ENCODE results near the gene MINDY3.
"Not testable (repeated sequence)": the region's sequence is repeated elsewhere in the genome, so short reads cannot be mapped to it uniquely, and the experiment has no call there.

Gene MINDY3

GRCh38 chr10:15859906-15860691, at the start of gene MINDY3:
MINDY3 (minus strand) TSS chr10:15860507; CDS start chr10:15860299, 208 bp downstream.
- DNase-seq: peak; percentile 85

DNA sequence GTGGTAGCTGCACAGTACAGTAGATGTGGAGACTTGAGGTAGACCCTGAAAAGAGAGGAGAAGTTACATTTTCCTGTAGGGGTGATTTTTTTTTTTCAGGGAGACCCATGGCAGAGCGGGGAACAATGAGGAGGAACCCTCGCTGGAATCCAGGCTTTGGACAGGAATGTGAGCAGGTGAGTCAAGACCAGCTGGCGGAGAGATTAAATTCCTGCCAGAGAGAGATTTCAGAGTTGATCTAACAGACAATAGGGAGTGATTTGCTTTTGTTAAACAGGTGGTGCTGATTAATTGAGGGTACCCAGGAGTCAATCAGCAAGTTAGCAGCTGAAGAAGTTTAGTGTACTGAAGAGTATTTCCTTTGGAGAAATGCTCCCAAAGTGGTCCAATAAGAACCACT, 41.6 kb upstream of the MINDY3 start:
- no peak for DNase-seq

DNA sequence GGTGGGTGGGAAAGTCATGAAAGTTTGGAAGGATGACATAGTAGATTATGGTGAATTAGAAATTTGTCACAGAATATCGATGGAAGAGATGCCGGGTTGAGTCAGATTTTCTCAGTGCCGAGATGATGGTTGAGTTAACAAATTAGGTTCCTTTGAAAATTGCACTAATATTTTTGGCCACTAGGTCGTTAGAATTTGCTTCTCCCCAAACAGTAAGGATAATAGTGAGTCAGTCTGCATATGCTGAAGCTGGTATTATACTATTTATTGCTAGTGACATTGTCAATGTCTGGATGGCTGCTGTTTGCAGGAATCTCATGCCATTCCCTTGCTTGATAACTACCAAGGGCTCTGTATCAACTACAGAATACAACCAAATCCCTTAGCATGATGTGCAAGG, 37.7 kb upstream of the MINDY3 start:
- no peak for DNase-seq

DNA sequence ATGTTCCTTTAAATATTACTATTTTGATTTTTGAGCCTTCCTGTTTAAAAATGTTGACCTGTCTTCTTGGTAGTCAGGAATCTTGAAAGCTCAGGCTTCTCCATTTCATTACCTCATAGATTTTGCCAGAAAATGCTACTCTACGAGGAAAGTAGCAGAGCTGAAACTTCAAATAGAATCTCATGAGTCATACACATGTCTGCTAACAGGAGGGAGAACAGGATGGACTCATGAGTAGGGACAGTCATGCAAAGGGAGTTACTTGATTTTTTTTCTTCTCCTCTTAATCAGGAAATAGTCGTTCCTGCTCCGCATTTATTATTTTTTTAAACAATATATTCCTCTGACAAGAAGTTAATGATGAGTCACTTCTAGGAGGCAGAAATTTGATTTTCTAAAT, 37.0 kb upstream of the MINDY3 start:
- no peak for DNase-seq

DNA sequence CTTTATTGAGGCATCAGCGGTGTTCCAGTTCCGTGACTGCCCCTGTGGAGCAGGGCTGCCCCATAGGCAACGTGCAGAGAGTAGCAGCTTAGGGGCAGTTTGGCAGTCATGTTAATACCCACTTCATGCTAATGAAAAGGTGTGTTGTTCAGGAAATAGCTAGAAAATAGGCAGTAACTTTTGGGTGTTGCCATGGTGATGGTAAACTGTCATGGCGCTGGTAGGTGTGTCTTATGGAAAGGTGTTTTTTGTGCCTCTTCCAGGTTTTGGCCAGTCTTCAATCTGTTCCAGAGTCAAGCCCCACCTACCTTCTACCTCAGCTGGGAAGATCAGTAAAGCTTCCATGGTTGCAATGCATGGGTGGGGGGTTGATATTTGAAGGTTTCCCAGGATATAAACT, 36.3 kb upstream of the MINDY3 start:
- DNase-seq: no peak

DNA sequence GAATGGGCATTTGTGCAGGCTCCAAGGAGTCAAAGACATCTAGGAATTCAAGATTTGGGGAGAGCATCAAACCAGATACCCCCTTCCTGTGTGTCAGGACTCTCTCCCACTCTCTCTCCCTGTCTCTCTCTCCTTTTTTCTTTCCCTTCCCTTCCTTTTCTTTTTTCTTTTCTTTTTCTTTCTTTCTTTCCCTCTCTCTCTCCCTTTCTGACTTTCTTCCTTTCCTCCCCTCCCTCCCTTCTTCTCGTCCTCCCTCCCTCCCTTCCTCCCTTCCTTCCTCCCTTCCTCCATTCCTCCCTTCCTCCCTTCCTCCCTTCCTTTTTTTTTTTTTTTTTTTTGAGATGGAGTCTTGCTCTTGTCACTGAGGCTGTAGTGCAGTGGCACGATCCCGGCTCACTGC, 24.1 kb upstream of the MINDY3 start:
- no peak for DNase-seq

DNA sequence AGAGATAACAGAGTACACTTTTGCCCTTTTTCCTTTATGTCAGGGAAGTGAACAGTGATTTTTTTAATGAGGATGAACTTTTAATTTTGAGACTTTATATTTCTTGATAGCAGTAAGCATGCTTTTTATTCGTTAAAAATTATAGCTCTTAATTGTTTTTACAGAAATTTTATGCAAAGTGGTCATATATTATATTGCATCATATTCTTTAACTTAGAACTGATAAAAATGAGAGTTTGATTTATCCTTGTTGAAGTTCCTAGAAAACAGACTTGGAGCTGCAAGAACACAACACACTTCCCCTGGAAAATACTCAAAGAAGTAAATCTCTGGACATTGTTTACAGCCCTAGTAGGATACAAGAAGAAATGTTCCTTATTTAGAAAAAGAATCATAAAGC, 21.2 kb upstream of the MINDY3 start:
- DNase-seq: no peak

DNA sequence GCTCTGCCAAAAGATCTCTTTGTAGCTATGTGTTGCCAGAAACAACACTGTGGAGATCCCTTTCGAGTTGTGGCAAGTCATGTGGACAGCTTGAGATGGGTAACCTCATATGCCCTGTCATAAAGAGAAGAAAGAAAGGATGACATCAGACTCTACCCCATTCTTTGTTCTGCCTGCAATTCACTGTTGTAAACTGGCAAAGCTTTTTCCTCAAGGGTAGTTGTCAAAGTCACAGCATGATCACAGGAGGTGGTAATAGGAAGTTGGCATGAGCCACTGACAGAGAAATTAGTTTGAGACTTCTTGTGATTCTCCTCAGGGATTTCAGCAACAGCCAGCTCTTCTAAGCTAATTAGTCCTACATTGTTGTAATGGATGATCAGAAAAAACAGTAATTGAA, 19.4 kb upstream of the MINDY3 start:
- no peak for DNase-seq

GRCh38 chr10:15879058-15879457, 18.8 kb upstream of the MINDY3 start:
- peak; percentile 47 for DNase-seq

- DNase-seq: no peak
These were observed 17.7 kb upstream of the MINDY3 start for GRCh38 chr10:15877836-15878576.

- not testable (repeated sequence) for DNase-seq
These were observed 16.0 kb upstream of the MINDY3 start for GRCh38 chr10:15876274-15876673.

- DNase-seq: not testable (repeated sequence)
These were observed 12.3 kb upstream of the MINDY3 start for GRCh38 chr10:15872645-15873044.

- no peak for DNase-seq
These were observed 11.5 kb upstream of the MINDY3 start for GRCh38 chr10:15871823-15872222.

DNA sequence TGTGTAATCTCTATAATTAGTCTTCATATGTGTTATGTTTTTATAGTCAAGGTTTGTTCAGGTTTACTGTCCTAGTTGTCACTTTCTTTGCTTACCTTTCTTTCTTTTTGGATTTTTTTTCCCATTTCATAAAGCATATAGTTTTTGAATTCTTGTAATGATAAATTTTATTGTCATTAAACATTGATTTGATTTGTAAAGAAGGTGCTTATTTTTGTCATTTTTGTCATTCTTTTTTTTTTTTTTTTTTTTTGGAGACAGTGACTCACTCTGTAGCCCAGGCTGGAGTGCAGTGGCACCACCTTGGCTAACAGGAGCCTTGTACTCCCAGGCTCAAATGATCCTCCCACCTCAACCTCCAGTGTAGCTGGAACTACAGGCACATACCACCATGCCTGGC, 9.6 kb upstream of the MINDY3 start:
- no peak for DNase-seq

DNA sequence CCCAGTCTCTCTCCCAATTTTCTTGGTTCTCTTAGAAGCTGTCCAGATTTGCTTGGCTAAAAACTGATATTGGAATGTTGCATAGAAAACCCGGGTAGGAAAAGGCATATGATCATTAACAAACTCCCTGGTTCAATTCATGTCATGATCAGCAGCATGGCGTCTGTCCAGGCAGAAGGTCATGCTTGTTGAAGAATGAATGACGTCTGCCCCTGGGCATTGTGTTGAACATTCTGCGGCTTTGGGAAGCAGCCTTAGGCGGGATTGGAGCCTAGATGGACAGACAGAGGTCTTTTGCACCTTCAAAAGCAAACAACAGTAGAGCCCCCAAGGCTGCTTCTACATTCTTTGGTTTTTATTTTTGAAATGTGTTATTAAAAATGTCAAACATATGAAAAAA, 7.7 kb upstream of the MINDY3 start:
- no peak for DNase-seq

GRCh38 chr10:15865304-15865703, 5.0 kb upstream of the MINDY3 start:
- DNase-seq: no peak

DNA sequence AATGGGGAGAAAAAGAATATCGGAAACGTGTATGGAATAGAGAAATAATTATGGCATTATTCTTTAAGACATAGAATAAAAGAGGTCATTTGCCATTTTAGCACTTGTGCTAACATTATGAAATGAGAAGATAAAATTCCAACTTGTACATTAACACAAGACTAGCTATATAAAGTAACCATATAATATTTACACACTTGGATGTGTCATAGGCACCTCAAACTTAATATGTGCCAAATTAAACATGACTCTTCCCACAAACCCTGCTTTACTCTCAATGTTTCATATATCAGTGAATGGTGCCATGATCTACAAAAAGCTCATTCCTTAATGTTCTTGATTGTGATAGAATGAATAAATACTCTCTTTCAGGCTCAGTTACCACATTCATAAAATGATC, 4.1 kb upstream of the MINDY3 start:
- DNase-seq: no peak

- no peak for DNase-seq
These were observed 3.4 kb upstream of the MINDY3 start for GRCh38 chr10:15863733-15864132.

DNA sequence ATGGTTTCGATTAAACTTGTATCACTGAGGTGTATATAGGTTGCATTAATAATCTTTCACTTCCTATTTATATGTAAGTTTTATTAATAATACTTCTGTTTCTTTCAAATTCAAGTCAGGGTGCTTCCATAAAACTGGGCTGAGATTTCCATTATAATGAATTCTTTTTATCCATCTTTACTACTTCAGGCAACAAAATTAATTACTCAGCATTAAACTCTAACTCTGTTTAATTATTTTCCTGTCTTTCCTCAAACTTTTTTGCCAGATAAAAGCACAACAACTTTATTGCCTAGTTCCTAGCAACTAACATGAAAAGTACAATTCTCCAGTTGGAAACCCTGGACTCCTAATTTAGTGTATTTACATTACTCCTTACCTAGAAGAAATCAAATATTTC, 3.0 kb upstream of the MINDY3 start:
- DNase-seq: no peak

DNA sequence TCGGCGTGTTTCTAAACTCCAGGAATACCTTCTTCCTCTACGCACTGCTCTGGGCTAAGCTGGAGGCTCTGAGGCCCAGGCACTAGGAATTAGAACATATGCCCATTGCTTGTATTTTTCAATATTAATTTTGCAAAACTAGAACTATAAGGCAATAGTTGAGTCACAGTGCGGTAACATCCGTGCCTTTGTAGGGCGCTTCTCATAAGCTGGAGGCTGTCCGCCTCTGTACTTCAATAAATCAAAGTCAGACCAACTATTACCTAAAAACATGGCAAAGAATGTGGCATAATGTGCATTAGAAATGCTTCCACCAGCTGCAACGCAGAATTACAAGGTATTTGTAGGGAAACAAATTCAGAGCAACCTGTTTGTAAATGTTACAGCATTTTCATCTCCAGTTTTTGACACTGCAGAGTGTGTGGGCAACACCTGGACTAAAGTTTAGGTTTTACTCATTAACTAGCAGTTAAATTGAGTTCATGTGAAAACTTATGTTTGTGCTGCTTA, 440 bp upstream of the MINDY3 start:
- DNase-seq: no peak

DNA sequence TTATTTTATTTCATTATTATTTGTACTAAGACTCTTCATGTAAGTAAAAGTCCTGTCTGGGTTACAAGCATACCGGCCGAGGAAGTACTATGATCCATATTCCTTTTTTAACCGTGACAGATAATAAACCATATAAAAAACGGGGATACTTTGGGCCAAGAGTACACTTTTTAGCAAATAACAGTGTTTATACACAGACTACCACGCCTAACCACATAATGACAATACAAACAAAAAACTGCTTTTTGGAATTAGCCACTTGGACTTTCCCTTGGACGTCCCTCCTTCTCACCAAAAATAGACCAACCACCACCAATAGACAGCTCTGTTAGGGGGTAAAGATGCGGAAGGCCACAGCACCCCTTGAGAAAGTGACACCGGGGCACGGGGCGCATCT, 800 bp downstream of the MINDY3 start:
- DNase-seq: no peak

- no peak for DNase-seq
These were observed 1.4 kb downstream of the MINDY3 start for GRCh38 chr10:15858861-15859281.

DNA sequence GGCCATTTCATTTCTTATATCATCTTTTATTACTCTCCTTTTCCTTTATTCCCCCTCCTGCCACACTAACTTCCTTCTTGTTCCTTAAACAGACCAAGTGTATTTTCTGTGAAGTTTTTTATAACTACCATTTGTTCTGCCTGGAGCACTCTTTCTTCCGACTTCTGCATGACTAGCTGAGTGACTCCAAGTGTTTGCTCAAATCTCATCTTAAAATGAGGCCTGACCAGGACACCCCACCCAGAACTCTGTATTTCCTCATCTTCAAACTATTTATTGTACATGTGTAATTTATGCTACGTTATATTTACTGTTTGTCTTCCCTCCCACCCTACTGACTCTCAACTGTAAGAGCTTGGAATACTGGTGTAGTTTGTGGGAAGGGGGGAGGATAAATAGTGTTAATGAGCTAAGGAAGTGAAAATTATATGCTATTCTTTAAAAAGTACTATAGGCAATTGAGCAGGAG, 3.2 kb downstream of the MINDY3 start:
- no peak for DNase-seq

Data from CD4-positive, alpha-beta T cell treated with Interleukin-10 for 1 hour (primary cell).